HL-60/S4 treated with retinoic acid at 250 ng/mL for 4 days and 3 days (cell line): ENCODE measurements around the gene PRRC2A.

ENCODE experiments used
- in situ Hi-C: fragments of 300-500 bp; cut with MboI; formaldehyde crosslinking; loops from 2 replicates; pipeline ENCODE4 v1.7.0; 2022; ENCODE audit warnings: low sequenced_read_pairs

PRRC2A gene

DNA sequence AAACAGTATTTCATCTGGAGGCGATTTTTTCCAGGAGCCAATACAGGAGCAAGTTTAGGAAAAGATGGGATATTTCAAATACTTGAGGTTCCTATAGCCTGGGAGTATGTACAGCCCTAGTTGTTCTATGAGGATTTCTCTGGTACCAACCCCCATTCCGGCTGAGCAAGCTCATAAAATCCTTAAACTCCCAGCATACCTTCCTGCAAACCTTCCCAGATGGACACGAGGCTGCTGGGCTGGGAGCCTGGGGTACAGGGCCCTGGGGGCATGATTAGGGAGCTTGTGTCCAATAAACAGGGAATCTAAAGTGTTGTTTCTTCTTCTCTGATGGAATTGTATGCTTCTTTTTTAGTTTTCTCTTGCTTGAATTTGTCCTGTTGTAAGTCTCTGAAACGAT, 1.5 kb downstream of the PRRC2A start:
- in situ Hi-C loops: no loop called here

GRCh38 chr6:31622684-31623091, 2.2 kb downstream of the PRRC2A start:
- in situ Hi-C loops: no loop called here

GRCh38 chr6:31624070-31624469, 3.6 kb downstream of the PRRC2A start:
- in situ Hi-C loops: no loop called here

- in situ Hi-C loops: no loop called here
Measured at GRCh38 chr6:31626952-31627351, 6.4 kb downstream of the PRRC2A start.

- in situ Hi-C loops: no loop called here
Measured at GRCh38 chr6:31627690-31628287, 7.3 kb downstream of the PRRC2A start.

DNA sequence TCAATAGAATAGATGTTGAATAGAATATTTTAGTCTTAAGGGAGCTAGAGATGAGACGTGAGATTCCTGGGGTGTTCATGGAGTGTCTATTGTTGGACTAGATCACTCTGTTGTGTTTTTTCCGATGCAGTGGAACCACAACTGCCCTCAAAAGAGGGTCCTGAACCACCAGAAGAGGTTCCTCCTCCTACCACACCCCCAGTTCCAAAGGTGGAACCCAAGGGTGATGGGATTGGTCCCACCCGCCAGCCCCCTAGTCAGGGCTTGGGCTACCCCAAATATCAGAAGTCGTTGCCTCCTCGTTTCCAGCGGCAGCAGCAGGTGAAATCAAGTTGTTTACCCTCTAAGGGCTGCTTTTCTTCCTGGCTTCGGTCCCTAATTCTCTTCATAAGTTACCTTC, 8.5 kb downstream of the PRRC2A start:
- in situ Hi-C loops: no loop called here

GRCh38 chr6:31630177-31630934, 9.8 kb downstream of the PRRC2A start:
- in situ Hi-C loops: no loop called here

DNA sequence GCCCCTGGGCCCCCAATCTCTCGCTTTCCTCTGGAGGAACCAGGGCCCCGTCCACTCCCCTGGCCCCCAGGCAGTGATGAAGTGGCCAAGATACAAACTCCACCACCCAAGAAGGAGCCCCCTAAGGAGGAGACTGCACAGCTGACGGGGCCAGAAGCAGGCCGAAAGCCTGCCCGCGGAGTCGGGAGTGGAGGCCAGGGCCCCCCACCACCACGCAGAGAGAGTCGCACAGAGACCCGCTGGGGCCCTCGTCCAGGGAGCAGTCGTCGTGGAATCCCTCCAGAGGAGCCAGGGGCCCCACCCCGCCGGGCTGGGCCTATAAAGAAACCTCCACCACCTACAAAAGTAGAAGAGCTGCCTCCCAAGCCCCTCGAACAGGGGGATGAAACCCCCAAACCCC, 10.7 kb downstream of the PRRC2A start:
- in situ Hi-C loops: no loop called here

DNA sequence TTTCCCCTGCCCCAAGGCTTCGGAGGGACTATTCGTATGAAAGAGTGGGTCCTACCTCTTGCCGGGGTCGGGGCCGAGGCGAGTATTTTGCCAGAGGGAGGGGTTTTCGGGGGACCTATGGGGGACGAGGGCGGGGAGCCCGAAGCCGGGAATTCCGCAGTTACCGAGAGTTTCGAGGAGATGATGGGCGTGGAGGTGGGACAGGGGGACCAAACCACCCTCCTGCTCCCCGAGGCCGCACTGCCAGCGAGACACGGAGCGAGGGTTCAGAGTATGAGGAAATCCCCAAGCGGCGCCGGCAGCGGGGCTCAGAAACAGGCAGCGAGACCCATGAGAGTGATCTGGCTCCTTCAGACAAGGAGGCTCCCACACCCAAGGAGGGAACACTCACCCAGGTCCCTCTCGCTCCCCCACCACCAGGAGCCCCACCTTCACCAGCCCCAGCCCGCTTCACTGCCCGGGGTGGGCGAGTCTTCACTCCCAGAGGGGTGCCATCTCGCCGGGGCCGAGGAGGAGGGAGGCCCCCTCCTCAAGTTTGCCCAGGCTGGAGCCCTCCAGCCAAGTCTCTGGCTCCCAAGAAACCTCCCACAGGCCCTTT, 11.3 kb downstream of the PRRC2A start:
- in situ Hi-C loops: no loop called here

DNA sequence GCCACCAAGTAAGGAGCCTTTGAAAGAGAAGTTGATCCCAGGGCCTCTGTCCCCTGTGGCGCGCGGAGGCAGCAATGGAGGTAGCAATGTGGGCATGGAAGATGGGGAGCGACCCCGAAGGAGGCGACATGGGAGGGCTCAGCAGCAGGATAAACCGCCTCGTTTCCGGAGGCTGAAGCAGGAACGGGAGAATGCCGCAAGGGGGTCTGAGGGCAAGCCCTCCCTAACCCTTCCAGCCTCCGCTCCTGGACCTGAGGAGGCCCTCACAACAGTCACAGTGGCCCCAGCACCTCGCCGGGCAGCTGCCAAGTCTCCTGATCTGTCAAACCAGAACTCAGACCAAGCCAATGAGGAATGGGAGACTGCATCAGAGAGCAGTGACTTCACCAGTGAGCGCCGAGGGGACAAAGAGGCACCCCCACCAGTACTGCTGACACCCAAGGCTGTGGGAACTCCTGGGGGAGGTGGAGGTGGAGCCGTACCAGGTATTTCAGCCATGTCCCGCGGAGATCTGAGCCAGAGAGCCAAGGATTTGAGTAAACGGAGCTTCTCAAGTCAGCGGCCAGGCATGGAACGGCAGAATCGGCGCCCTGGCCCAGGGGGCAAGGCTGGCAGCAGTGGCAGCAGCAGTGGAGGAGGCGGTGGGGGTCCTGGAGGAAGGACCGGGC, 11.9 kb downstream of the PRRC2A start:
- in situ Hi-C loops: no loop called here

GRCh38 chr6:31633447-31633846, 12.9 kb downstream of the PRRC2A start:
- in situ Hi-C loops: no loop called here

DNA sequence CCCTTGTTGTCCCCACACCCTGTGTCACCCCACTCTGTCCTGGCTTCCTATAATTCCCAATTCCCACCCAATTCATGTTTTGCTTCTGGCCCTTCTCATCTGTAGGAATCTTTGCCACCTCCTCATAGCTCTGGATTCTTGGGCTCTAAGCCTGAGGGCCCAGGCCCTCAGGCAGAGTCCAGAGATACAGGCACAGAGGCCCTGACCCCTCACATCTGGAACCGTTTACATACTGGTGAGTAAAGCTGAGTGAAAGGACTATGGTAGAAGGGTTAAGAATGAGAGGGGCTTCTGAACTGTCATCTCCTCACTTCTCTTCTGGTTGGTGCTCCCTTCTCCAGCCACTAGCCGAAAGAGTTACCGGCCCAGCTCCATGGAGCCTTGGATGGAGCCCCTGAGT, 13.6 kb downstream of the PRRC2A start:
- in situ Hi-C loops: no loop called here

- in situ Hi-C loops: no loop called here
Measured at GRCh38 chr6:31634969-31635575, 14.6 kb downstream of the PRRC2A start.

GRCh38 chr6:31636698-31637596, 16.4 kb downstream of the PRRC2A start:
- in situ Hi-C loops: no loop called here

GRCh38 chr6:31639043-31639442, 18.5 kb downstream of the PRRC2A start:
- in situ Hi-C loops: no loop called here

DNA sequence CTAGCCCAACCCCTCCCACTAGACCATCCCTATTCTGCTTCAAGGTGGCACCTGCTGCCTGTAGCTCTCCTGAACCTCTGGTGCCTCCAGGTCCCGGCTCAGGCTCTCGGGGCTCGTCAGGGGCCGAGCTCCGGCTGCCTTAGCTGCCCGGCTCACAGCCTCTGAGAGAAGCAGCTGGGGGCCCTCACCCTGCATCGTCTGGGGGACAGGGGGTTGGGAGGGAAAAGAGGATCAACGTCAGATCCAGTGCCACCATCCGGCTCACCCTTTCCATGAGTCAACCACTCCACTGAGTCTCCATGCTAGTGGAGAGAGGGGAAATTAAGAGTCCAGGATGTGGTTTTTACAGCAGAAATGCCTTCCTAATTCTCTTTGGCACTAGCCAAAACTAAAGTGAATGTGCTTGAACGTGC, 18.9 kb downstream of the PRRC2A start:
- in situ Hi-C loops: no loop called here

DNA sequence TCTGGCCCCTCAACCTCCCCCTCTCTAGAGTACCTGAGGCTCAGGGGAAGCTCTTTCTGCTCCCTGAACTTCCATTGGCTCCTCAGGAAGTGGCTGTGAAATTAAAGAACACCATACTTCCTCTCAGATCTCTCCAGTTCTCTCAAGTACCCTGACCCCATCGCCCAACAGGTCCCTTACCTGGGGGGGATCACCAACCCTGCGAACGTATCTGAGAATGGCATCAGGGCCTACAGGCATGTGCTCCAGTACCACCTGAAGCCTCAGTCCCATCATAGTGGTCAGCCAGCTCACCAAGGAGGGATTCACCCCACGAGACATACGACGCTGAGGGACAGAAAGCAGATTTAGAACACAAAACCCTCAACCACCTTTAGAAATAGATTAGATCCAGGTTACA, 20.1 kb downstream of the PRRC2A start:
- in situ Hi-C loops: no loop called here

- in situ Hi-C loops: no loop called here
Measured at GRCh38 chr6:31641370-31641769, 20.9 kb downstream of the PRRC2A start.

DNA sequence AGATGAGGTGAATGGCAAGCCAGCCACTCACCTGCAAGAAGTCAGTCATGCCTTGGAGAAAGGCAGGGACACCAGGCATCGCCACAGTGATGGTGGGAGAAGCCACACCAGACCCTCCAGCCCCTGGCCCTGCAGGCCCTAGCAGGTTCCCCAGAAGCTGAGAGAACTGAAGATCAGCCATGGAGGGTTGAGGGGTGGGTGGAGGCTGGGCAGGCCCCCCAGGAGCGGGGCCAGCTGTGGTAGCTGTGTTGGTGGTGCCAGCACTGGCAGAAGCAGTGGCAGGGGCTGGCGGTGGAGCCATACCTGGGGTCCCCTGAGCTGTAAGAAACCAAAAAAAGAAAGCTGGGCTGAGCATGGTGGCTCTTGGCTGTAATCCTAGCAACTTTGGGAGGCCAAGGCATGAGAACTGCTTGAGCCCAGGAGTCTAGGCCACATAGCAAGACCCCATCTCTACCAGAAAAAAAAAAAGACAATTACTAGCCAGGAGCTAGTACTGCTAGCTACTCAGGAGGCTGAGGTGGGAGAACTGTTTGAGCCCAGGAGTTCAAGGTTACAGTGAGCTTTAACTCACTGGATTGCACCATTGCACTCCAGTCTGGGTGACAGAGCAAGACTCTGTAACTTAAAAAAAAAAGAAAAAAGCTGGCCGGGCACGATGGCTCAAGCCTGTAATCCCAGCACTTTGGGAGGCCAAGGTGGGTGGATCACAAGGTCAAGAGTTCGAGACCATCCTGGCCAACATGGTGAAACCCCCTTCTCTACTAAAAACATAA, 22.5 kb downstream of the PRRC2A start:
- in situ Hi-C loops: no loop called here
